GM12878 (cell line): ENCODE measurements around the gene PCDHGA3.

Source experiments
- HCFC1 ChIP-seq: fragments of 150-350 bp; IDR thresholded peaks from 2 replicates; pipeline ENCODE4 v1.6.1; 2014; ENCODE audit warnings: low read length
- IKZF1 ChIP-seq: fragments of 450-650 bp; conservative IDR thresholded peaks from 2 replicates; pipeline ENCODE4 v1.6.1; 2017; ENCODE audit warnings: antibody characterized with exemption, mild to moderate bottlenecking
- NFXL1 ChIP-seq: fragments of 450-650 bp; IDR thresholded peaks from 2 replicates; pipeline ENCODE4 v1.6.1; 2017; ENCODE audit warnings: antibody characterized with exemption, mild to moderate bottlenecking, borderline replicate concordance
- RAD21 ChIP-seq: IDR thresholded peaks from 2 replicates; pipeline ENCODE4 v1.6.1; 2011; ENCODE audit warnings: mild to moderate bottlenecking, low read depth, low read length, moderate library complexity; ENCODE audit not compliant: insufficient read depth
- SMAD5 ChIP-seq: IDR thresholded peaks from 2 replicates; pipeline ENCODE4 v1.6.1; 2016; ENCODE audit warnings: antibody characterized with exemption, low read depth
- ZNF24 ChIP-seq: fragments of 450-650 bp; IDR thresholded peaks from 2 replicates; pipeline ENCODE4 v1.6.1; 2017; ENCODE audit warnings: antibody characterized with exemption, mild to moderate bottlenecking
- ZNF384 ChIP-seq: IDR thresholded peaks from 2 replicates; pipeline ENCODE4 v1.6.1; 2012; ENCODE audit warnings: low read depth, mild to moderate bottlenecking, low read length, improper control_type of control experiment, borderline replicate concordance
- TF ChIP-seq, protein P1 (sequence below), 3 experiments: IDR thresholded peaks in 2 of 3; conservative IDR thresholded peaks in 1 of 3; 2 replicates each; pipeline ENCODE4 v1.5.1; 2011; ENCODE audit warnings: low read depth in 3 of 3, low read length in 3 of 3, mild to moderate bottlenecking in 3 of 3, control low read depth in 2 of 3, moderate library complexity in 2 of 3, inconsistent platforms in 1 of 3, mixed read lengths in 1 of 3; ENCODE audit not compliant: control insufficient read depth in 2 of 3, insufficient read depth in 1 of 3; ENCODE audit errors: extremely low read depth in 1 of 3

DNA sequence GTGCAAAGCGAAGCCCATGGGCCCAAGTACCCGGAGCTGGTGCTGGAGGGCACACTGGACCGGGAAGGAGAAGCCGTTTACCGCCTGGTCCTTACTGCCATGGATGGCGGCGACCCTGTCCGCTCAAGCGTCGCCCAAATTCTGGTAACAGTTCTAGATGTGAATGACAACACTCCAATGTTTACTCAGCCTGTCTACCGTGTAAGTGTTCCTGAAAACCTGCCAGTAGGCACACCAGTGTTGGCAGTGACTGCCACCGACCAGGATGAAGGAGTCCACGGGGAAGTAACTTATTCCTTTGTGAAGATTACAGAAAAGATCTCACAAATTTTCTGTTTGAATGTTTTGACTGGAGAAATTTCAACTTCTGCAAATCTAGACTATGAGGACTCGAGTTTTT is 31.0 kb downstream of the PCDHGA3 start:
- TF ChIP-seq IKZF1 (no peak), ZNF384 (no peak), NFXL1 (no peak), ZNF24 (no peak), SMAD5 (no peak), RAD21 (no peak), HCFC1 (no peak)
- TF ChIP-seq, protein P1, sequence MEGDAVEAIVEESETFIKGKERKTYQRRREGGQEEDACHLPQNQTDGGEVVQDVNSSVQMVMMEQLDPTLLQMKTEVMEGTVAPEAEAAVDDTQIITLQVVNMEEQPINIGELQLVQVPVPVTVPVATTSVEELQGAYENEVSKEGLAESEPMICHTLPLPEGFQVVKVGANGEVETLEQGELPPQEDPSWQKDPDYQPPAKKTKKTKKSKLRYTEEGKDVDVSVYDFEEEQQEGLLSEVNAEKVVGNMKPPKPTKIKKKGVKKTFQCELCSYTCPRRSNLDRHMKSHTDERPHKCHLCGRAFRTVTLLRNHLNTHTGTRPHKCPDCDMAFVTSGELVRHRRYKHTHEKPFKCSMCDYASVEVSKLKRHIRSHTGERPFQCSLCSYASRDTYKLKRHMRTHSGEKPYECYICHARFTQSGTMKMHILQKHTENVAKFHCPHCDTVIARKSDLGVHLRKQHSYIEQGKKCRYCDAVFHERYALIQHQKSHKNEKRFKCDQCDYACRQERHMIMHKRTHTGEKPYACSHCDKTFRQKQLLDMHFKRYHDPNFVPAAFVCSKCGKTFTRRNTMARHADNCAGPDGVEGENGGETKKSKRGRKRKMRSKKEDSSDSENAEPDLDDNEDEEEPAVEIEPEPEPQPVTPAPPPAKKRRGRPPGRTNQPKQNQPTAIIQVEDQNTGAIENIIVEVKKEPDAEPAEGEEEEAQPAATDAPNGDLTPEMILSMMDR (IDR thresholded peaks at IDR 0.05 in 2 of 3, conservative IDR thresholded peaks at IDR 0.05 in 1 of 3; ENCODE audit: control insufficient read depth in 2 of 3, extremely low read depth in 1 of 3, insufficient read depth in 1 of 3, low read depth in 3 of 3, low read length in 3 of 3), result no peak
